ENCODE results near the gene RGS9. TPM values are rescaled to one million over a fixed set of nuclear protein-coding genes. Genes with fewer than 3 reads are reported as not detected.

The RGS9 gene
- total RNA-seq (2022; extraction: Qiagen RNA extraction; ENCODE audit: low read depth) = 6.7 to 8.0 TPM (median 7.4 TPM) in 5 replicates

DNA sequence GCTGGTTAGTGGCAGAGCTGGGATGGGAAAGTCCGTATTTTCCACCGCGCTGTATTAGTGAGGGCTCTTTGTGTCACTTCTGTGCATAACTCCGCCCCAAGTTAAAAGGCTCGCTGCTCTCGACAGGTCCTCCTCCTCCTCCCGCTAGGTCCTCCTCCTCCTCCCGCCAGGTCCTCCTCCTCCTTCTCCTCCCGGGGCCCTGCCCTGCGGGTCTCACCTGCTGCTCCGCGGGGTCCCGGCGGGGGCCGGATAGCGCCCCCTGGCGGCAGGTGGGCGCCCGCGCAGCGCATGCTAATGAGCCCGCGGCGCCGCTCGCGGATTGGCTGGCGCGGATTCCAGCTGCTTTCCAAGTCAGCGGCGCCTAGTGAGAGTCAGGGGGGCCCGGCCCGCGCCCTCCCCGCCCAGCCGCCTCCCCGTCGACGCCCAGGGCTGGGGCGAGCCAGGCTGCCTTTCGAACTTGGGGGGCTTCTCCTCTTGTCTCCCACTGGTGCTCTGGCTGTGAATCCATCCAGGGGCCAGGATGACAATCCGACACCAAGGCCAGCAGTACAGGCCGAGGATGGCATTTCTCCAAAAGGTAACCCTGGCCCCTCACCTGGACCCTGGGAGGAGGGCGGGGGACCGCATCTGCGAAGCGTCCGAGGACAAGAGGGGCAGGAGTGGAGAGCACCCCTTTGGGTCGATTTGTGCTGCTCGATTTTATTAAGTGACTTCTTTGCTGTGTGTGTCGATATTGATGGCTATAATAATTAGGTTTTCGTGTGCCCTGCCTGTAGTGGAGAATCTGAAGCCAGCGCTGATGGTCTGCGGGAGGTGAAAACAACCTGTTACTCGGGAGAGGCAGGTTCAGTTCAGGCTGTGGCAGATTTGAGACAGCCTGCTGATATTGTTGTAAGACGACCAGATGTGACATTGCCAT, at the start of gene RGS9:
Gene RGS9, plus strand, starts transcription at position 350 of the 919 bp plus-strand sequence. Its CDS starts 171 bp downstream, at position 521.

Other genes with a start within 250 kb of the RGS9 start
- 1.7 to 2.5 TPM (median 2.2 TPM) in 5 replicates for gene LRRC37A3, start 217.9 kb upstream of the RGS9 start, total RNA-seq (2022; extraction: Qiagen RNA extraction; ENCODE audit: low read depth)
- 27.8 to 44.0 TPM (median 38.1 TPM) in 5 replicates for gene GNA13, start 80.6 kb upstream of the RGS9 start, total RNA-seq (2022; extraction: Qiagen RNA extraction; ENCODE audit: low read depth)

Data from A549 treated with GW870086 at 1 μM for 4 hours (cell line).